ENCODE results near the gene COL19A1.
"Not testable (repeated sequence)": the region's sequence is repeated elsewhere in the genome, so short reads cannot be mapped to it uniquely, and the experiment has no call there.

Gene COL19A1

DNA sequence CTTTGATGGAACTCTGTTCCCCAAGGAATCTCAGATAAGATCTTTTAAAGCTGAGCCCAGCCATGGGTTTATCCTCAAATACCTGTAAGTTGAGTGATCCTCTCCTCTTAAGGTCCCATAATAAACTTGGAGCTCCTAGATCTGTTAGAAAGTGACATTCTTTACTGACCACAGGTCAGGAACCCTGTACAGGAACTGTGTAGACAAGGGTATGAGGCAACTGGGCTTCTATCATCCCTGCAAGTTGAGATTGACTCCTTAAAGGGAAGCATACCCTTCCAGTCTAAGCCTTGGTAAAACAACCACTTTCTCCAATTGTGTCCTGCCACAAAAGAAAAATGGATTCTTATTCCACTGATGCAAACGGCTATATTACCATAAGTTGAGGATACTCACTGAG lies 26.2 kb downstream of the COL19A1 start:
- in situ Hi-C loops (cut with MboI; ENCODE audit: low pct_unique_long_range_greater_than_20kb, low sequenced_read_pairs); DNase-seq: not testable (repeated sequence)

DNA sequence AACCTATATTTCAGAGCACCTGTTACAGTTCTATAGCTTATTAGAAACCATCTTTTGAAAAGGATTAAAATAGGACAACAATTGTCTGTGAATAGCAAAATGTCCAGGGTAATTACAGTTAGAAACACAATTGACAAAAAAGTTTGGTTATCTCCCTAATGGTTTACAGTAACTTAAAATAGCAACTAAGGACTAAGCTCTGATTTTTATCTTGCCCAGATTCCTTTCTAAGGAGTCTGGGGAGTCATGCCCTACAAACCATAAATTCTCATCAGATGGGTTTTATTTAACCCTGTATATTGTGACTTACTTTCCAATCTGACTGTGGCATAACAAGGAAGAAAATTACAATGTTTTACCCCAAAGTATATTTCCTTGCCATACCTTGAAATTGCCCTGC lies 26.9 kb downstream of the COL19A1 start:
- DNase-seq; in situ Hi-C loops (cut with MboI; ENCODE audit: low pct_unique_long_range_greater_than_20kb, low sequenced_read_pairs): not testable (repeated sequence)

DNA sequence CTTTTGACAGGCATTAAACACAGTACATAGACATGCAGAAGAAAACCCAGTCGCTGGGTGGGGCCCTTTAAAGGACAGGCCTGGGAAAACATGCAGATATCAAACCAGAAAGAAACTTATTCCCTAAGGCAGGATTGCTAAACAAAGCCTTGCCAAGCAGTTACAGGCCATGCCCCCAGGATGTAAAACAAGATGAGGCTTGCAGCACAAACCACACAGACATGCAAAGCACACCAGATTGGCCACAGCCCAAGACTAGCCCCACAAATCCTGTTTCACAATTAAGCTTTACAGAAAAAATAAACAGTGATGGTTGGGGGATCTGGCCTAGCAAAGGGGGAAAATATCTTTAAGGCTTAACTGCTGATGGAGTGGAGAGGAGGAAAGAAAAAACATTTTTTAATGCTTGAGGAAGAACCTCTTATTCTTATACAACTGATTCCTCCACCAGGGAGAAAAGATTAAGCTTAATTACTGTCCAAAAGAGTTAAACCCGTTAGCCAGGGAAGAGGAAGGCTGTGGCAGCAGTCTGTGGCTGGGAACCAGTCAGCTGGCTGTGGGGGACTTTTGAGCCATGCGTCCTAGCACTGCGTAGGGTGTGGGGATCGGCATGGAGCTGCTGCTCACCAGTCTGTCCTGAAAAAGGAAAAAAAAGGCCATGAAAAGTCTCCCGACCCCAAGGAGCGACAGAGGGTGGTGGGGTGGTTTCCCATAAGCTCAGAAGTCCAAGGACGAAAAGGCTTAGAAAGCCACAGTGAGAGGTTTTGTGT lies 28.4 kb downstream of the COL19A1 start:
- DNase-seq: no peak
- in situ Hi-C loops (cut with MboI; ENCODE audit: low pct_unique_long_range_greater_than_20kb, low sequenced_read_pairs): no loop called here

DNA sequence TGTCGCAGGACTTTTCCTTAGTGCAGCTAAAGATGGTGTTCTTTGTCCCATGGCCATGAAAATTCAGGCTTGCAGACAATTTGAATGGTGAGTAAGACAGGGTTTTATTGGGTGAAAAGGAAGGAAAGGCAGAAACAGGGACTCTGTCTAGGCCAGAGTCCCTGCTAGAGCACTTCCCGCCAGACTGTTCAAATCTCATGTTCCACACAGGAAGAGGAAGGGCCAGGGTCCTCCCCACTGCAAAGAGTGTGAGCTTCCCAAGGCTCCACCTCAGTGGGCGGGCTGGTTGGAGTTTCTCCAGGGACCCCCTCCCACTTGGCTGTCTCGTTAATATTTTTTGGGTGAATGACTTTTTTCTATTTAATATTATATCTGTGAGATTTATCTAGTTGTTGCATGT lies 29.0 kb downstream of the COL19A1 start:
- in situ Hi-C loops (cut with MboI; ENCODE audit: low pct_unique_long_range_greater_than_20kb, low sequenced_read_pairs): no loop called here
- DNase-seq: no peak

DNA sequence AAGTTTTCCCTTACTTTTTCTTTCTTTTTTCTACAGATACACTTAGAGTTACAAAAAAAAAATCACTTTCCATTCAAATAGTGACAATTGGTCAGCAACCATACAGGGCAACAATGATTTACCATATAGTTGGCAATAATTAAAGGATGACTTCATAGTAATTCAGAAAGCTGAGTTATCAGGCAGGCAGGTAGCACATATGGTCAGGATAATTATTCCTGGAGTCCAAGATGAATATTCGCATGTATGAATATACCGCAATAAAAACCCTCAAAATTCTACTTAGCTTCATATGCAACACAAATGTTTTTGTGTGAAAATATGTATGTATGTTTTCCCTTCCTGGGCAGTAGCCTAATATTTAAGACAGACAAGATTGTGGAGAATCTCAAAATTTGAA lies 34.5 kb downstream of the COL19A1 start:
- DNase-seq: no peak
- in situ Hi-C loops (cut with MboI; ENCODE audit: low pct_unique_long_range_greater_than_20kb, low sequenced_read_pairs): no loop called here

DNA sequence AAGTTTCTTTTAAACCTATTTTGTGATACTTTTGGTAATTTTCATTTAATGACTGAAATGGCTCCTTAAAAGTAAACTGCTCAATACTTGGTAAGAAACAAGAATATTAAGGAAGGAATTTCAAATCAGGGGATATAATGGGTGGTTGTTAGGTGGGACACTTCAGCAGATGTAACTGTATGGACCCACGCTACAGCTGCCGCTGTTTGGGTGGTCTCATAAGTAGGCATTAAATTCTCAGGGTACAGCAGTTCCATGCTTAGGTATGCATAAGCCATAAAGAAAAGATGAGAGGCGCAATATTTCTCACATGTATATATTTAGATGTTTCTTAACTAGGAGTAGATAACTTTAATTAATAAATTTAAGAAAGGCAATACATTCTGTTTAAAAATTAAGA lies 35.0 kb downstream of the COL19A1 start:
- DNase-seq: no peak
- in situ Hi-C loops (cut with MboI; ENCODE audit: low pct_unique_long_range_greater_than_20kb, low sequenced_read_pairs): no loop called here

DNA sequence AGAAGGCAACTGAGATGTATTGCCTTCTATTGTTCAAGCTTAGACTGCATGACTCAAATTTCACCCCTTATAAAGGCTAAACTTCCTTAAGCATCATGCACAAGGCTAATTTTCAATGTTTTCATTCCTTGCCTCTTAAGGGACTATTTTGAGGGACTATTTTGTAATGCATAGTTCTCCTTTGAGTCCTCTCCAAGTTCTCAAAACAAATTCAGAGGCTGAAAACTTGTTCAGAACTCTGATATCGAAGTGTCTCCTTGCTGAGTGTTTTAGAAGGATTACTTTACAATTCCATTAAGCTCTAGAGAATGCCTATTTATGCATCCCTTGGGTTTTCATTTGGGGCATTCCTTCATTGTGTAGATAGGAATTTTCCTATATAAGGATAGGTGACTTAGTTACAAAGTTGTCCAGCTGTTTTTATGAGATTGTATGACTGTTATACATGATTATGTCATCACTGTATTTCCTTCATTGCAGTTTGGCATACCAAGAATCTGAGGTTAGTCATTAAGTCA lies 41.7 kb downstream of the COL19A1 start:
- DNase-seq: no peak
- in situ Hi-C loops (cut with MboI; ENCODE audit: low pct_unique_long_range_greater_than_20kb, low sequenced_read_pairs): no loop called here

DNA sequence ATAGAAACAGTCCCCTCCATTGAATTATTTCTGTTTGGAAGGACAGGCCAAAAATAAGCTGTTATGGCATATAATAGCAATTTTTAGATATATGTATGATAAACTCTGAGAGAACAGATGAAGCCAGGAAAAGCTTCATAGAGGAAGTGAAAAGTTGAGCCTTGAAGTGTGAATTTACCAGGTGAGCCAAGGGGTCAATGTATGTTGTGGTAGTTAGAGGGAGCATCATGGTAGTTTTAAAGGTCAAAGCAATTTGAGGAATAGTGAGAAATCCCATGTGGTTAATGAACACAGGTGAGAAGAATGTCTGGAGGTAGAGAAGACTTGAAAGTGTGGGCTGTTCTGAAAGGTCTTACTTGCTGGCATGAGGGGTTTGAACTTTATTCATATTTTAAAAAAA lies 47.0 kb downstream of the COL19A1 start:
- no peak for DNase-seq
- in situ Hi-C loops (cut with MboI; ENCODE audit: low pct_unique_long_range_greater_than_20kb, low sequenced_read_pairs): no loop called here

DNA sequence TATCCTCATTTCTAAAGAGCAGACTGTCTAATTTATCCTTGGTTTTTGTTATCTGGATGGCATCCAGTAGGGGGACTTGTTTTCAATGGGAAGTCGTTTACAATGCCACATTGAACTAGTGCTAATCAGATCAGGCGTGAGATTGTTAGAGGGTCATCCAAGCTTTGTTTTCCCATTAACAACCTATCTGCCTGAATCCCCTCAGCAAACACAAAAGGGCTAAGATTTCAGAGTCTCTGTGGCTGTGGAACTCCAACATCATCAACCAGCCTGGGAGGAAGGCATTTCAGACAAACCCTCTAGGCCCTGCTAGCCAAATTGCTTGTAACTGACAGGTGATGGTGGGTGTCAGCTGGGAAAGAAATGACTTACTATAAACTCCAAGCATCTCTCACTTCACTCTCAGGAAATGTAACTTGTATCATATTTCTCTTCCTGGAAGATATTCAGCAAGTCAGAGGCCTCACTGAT lies 47.7 kb downstream of the COL19A1 start:
- in situ Hi-C loops (cut with MboI; ENCODE audit: low pct_unique_long_range_greater_than_20kb, low sequenced_read_pairs): no loop called here
- no peak for DNase-seq

DNA sequence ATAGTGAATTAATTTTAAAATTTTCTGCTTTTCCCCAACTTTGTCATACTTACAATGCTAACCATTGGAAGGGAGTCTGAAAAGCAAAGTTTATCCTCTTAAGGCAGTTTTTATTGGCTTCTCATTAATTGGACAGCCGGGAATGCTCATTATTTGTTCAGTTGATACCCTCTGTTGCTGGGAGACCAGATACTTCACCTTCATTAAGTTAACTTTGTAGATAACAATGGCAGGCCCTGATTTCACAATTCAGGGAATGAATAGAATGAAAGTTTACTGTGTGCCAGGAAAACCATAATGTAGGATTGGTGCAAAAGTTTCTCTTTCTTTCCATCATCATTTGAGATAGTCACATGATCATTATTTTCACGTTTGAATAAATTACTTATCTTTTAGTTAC lies 49.0 kb downstream of the COL19A1 start:
- no peak for DNase-seq
- in situ Hi-C loops (cut with MboI; ENCODE audit: low pct_unique_long_range_greater_than_20kb, low sequenced_read_pairs): no loop called here

DNA sequence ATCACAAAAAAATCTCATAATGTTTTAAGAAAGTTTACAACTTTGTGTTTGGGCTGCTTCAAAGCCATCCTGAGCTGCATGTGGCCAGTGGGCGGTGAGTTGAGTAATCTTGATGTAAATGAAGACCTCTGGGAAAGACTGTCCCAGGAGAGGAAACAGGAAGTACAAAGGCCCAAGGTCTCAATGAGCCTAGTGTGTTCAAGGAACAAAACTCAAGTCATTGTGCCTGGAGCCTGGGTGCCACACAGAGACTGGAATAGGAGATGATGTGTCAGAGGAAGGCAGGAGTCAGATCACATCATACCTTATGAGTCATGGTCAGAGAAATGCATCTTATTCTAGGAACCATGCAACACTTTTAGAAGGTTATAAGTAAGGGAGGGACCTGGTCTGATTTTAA lies 51.5 kb downstream of the COL19A1 start:
- peak; percentile 13 for DNase-seq
- in situ Hi-C loops (cut with MboI; ENCODE audit: low pct_unique_long_range_greater_than_20kb, low sequenced_read_pairs): no loop called here

DNA sequence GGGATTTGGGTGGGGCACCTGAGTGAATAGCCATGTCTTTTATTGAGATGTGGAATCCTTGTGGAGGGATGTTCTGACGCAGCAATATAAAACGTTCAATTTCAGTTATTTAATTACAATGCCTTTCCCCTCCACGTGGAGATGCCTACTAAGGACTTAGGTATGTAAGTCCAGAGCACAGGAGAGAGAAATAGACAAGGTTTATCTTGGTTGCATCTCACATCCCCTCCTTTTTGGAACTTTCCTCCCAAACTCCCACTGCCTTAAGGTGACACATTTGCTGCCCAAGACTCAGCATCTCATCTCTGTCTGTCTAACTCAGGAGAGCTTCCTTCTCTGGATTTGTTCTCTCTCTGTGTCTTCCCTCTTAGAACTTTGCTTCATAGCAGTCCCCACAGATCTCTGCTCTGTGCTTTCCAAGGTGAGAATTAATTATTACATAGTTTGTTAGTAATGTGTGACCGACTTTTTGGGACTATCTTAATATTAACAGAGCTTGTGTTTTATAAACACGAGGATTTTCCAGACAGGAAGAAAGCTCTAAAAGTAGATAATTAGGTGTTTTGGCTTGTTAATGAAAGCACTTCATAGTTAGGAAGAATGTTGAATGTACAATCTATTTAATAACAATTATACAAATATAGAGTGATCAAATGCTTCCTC lies 52.6 kb downstream of the COL19A1 start:
- DNase-seq: no peak
- in situ Hi-C loops (cut with MboI; ENCODE audit: low pct_unique_long_range_greater_than_20kb, low sequenced_read_pairs): no loop called here

DNA sequence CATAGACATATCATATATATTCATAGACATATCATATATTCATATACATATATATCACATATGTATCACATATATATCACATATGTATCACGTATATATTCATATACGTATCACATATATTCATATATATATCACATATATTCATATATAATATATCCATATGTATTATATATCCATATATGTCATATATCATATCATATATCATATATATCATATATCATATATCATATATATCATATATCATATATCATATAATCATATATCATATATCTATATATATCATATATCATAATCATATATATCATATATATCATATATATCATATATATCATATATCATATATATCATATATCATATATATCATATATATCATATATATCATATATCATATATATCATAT lies 54.7 kb downstream of the COL19A1 start:
- in situ Hi-C loops (cut with MboI; ENCODE audit: low pct_unique_long_range_greater_than_20kb, low sequenced_read_pairs); DNase-seq: not testable (repeated sequence)

DNA sequence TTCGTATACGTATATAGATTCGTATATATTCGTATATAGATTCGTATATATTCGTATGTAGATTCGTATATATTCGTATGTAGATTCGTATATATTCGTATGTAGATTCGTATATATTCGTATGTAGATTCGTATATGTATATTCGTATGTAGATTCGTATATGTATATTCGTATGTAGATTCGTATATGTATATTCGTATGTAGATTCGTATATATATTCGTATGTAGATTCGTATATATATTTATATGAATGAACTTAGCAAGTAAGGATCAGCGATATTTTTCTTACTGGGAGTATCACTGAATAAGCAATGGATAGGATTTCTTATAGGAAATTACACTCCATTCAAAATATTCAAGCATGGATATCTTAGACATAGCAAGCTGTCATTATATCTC lies 55.3 kb downstream of the COL19A1 start:
- DNase-seq; in situ Hi-C loops (cut with MboI; ENCODE audit: low pct_unique_long_range_greater_than_20kb, low sequenced_read_pairs): not testable (repeated sequence)

DNA sequence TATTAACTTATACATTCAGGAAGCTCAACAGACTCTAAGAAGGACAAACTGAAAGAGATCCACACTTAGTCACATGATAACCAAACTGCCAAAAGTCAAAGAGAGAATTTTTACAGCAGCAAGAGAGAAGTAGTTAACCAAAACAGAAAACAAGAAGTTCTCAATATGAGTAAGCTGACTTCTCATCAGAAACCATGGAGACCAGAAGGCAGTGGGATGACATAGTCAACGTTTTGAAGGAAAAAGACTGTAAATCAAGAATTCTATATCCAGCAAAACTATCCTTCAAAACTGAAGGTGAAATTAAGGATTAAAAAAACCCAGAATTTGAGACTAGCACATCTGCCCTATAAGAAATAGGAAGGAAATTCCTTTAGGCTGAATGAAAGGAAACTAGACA lies 60.4 kb downstream of the COL19A1 start:
- no peak for DNase-seq
- in situ Hi-C loops (cut with MboI; ENCODE audit: low pct_unique_long_range_greater_than_20kb, low sequenced_read_pairs): no loop called here

DNA sequence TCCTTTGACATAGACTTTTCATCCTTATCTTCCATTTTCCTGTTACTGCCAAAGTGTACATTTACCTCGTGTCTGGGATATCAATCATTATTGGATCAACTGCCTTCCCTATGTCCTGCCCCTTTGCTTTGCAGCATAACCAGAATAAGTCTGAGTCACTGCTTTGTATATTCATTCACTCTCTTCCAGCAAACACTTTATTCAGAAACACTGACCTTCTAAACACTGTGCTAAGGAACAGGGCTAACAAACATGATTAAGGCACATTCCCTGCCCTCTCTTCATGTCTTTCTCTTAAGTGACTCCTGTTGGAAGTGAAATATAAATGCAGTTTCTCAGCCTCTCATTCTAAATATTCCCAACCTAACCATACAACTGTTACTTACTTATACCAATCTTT lies 66.9 kb downstream of the COL19A1 start:
- in situ Hi-C loops (cut with MboI; ENCODE audit: low pct_unique_long_range_greater_than_20kb, low sequenced_read_pairs): no loop called here
- DNase-seq: no peak

DNA sequence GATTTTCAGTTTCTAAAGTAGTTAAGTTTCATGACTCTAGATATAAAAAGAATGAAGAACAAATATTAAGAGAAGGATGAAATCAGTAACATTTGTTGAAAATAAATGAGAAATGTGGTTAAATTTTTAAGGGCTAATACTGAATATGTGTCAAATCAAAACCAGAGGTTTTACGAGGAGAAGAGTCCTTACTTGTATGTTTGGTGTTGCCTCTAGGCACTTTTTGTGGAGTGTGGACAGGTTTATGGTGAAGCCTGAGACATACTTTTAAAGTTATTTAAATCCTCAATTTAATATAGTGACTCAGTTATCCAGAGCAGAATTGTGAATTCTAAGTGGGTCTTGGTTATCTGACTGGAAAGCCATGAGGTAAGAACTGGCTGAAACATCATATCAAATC lies 68.7 kb downstream of the COL19A1 start:
- in situ Hi-C loops (cut with MboI; ENCODE audit: low pct_unique_long_range_greater_than_20kb, low sequenced_read_pairs): no loop called here

DNA sequence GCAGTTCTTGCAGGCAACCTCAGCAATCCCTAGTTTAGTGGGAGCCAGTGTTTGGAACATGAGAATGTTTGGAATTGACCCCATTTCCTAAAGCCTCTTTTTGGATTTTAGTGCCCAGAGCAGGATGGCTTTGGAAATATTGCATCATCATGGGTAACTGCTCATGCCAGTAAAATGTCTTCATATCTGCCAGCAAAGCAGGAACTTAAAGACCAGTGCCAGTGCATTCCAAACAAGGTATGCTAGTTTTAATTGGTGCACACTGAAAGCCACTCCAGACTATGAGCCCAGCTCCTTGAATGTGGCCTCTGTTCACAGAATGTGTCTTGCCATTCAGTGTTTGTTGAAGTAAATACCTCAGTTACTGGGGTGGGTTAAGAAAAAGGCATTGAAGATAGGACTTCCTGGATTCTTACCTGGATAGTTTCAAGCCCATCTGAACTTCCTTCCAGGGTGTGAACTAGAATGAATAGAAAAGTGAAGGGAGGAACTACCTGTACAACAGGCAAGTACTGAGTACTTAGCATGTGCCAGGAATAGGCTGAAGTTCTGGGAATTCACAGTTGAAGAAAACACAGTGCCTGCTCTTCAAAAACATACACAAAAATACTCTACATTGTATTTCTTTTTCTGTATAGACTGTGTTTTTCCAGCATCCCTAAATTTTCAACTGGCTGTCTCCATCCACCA lies 70.5 kb downstream of the COL19A1 start:
- no peak for DNase-seq
- in situ Hi-C loops (cut with MboI; ENCODE audit: low pct_unique_long_range_greater_than_20kb, low sequenced_read_pairs): no loop called here

More for the DNA sequence above, 68.7 kb downstream of the COL19A1 start:
- DNase-seq: no peak

DNA sequence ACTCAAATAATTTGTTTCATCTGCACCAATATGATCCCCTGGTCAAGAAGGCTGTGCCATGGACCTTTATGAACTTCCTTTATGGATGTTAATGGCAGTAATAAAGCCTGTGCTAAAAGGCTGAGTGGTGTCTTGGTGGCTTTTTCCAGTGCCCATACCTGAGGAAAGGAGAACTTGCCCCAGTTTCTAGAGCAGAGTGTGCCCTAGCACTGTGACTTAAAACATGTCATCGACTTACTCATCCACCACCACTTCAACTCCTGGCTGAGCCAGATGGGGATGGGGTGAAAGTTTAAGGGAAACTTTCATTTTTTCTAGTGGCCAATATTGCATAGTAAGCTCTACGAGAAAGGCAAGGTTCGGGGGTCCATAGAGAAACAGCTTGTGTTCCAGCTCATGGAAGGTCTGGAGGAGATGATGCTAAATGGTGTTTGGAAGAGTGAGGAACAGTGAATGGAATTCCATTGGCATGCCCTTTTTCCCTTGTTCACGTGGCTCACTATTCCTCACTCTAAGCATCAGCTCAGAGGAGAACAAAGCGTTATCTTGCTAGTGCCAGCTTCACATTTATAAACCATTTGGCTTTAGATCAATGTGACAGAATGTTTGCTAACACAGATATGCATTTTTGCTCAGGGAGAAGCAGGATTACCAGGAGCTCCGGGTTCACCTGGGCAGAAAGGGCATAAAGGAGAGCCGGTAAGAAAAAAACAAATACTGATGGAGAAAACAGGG lies 71.2 kb downstream of the COL19A1 start:
- in situ Hi-C loops (cut with MboI; ENCODE audit: low pct_unique_long_range_greater_than_20kb, low sequenced_read_pairs): no loop called here

More for the DNA sequence above, 71.2 kb downstream of the COL19A1 start:
- no peak for DNase-seq

All from KBM-7 (cell line).